ENCODE data around the gene LRRC55. TPM values are rescaled to one million over a fixed set of nuclear protein-coding genes. Genes with fewer than 3 reads are reported as not detected.

Gene LRRC55
- total and polyA plus RNA-seq, 9 of the 15 experiments (the other 6 are each of a cell fraction or from before 2014, with no cell fraction given), result not detected

- 0% methylated on average over 2 of the region's 2 CpGs for WGBS (ENCODE audit: insufficient coverage, low coverage, missing lambda C conversion rate)
- H3K4me3 ChIP-seq, result no peak overlapping the region
- ChIA-PET POLR2A (interaction anchor here (0.9 to 2.1 kb wide), 2 partner anchors 9 to 19 kb away, joined by 3 to 6 read pairs; no protein-coding TSS in a partner anchor), CTCF (ENCODE audit: low intra/inter-chr PET ratio) (no interaction called here)
- H3K4me2 ChIP-seq (ENCODE audit: insufficient read depth, low read length), result no peak overlapping the region
- peaks cover 17 to 22% of the 10 kb centered on the region in 2 experiments for H3K27me3 ChIP-seq (ENCODE audit: control insufficient read depth in 2 of 2, insufficient read depth in 2 of 2, low read length in 2 of 2)
- no peak for DNase-seq (ENCODE audit: extremely low read depth in 1 of 4, low spot score in 3 of 4)
- H3K9me1 ChIP-seq (ENCODE audit: control insufficient read depth, insufficient read depth, low read length), result no peaks in the 10 kb centered on the region
- no peaks in the 10 kb centered on the region for H3K36me3 ChIP-seq (ENCODE audit: control insufficient read depth, insufficient read depth, low read length)
- BruUV-seq (replicated peaks), result no TSS peak
- no peaks in the 10 kb centered on the region for H3K4me1 ChIP-seq (replicated peaks in 1 of 2; ENCODE audit: control insufficient read depth in 2 of 2, insufficient read depth in 2 of 2, low read length in 2 of 2)
- no peak for ATAC-seq
- no peaks in the 10 kb centered on the region for H3K79me2 ChIP-seq (ENCODE audit: control insufficient read depth, insufficient read depth, low read length)
- intact Hi-C loops (cut with micrococcal nuclease) (no loop called here), in situ Hi-C loops (cut with MboI) (no loop called here)
- no peaks in the 10 kb centered on the region for H3K9me3 ChIP-seq (replicated peaks; ENCODE audit: control insufficient read depth, insufficient read depth, low read depth, low read length)
- H2AFZ ChIP-seq (ENCODE audit: low read depth, low read length), result no peak overlapping the region
- H3K9ac ChIP-seq (ENCODE audit: insufficient read depth in 1 of 2, low read depth in 2 of 2, low read length in 2 of 2), result no peak overlapping the region
- no peaks in the 10 kb centered on the region for H4K20me1 ChIP-seq (replicated peaks; ENCODE audit: control insufficient read depth, insufficient read depth, low read length)
- H3K27ac ChIP-seq (ENCODE audit: extremely low read depth, low read depth, low read length), result no peak overlapping the region
- no peak for FAIRE-seq
- TF ChIP-seq SRSF7 (optimal IDR thresholded peaks at IDR 0.05; ENCODE audit: low read depth, low read length) (no peak), ARID3B (CRISPR knock-in tag; IDR thresholded peaks at IDR 0.05; ENCODE audit: borderline replicate concordance) (no peak), HNRNPUL1 (IDR thresholded peaks at IDR 0.05; ENCODE audit: low read length) (no peak), FOS (IDR thresholded peaks at IDR 0.05; ENCODE audit: extremely low read depth, insufficient read length) (no peak), ZBTB40 (IDR thresholded peaks at IDR 0.05) (no peak), ZBTB40 (CRISPR knock-in tag; IDR thresholded peaks at IDR 0.05) (no peak), ARNT (IDR thresholded peaks at IDR 0.05) (no peak), ATF2 (CRISPR knock-in tag; IDR thresholded peaks at IDR 0.05) (no peak), SMARCE1 (IDR thresholded peaks at IDR 0.05) (no peak), MYNN (IDR thresholded peaks at IDR 0.05) (no peak), MYNN (CRISPR knock-in tag; IDR thresholded peaks at IDR 0.05) (no peak), KDM5B (IDR thresholded peaks at IDR 0.05; ENCODE audit: insufficient replicate concordance, low read depth, low read length) (no peak), ILF3 (IDR thresholded peaks at IDR 0.05; ENCODE audit: borderline replicate concordance) (no peak)
Measured at GRCh38 chr11:57197762-57198161, 16.0 kb downstream of the LRRC55 start.
